IMR-90 (cell line): ENCODE measurements around the gene MYO1A. TPM values are rescaled to one million over a fixed set of nuclear protein-coding genes. Genes with fewer than 3 reads are reported as not detected.

Source experiments
- ATAC-seq: fragments of 200-7000 bp; cut with Tn5 transposase; 2 replicates; pipeline ENCODE4 v1.9.1; 2020; ENCODE audit warnings: low read depth, mild to moderate bottlenecking, moderate library complexity
- BruUV-seq: library from RNA; stranded (reverse); fragments of 400-500 nt; replicated peaks from 2 replicates; lab custom pipeline; 2021; lab: Mats Ljungman, UMichigan
- CTCF ChIA-PET: fragments of 300-600 bp; formaldehyde crosslinking; extraction: SDS; loops from one replicate; lab custom pipeline; 2021; ENCODE audit warnings: antibody characterized with exemption; lab: Yijun Ruan, JAX
- POLR2A ChIA-PET: fragments of 300-600 bp; sonication (Branson Sonifier 250); formaldehyde crosslinking; loops from one replicate; lab custom pipeline; 2022; ENCODE audit warnings: antibody characterized with exemption; ENCODE audit not compliant: unreplicated experiment; lab: Charles Lee
- DNase-seq: peaks from one replicate; pipeline ENCODE4 v3.0.0; 2013
- H2AFZ ChIP-seq: replicated peaks from 2 replicates; pipeline ENCODE3; 2013; ENCODE audit warnings: low read length, mild to moderate bottlenecking; ENCODE audit not compliant: poor library complexity
- H2AK5ac ChIP-seq: 2 replicates; pipeline ENCODE4 v1.6.1; 2013; ENCODE audit warnings: low read depth, low read length, inconsistent platforms
- H2AK9ac ChIP-seq: replicated peaks from 2 replicates; pipeline ENCODE3; 2013; ENCODE audit warnings: mild to moderate bottlenecking, low read depth, low read length, moderate library complexity; ENCODE audit not compliant: poor library complexity
- H2BK120ac ChIP-seq: 2 replicates; pipeline ENCODE4 v1.6.1; 2013; ENCODE audit warnings: low read depth, low read length, inconsistent platforms
- H2BK15ac ChIP-seq: 3 replicates; pipeline ENCODE4 v1.6.1; 2013; ENCODE audit warnings: low read depth, low read length, inconsistent platforms
- H2BK20ac ChIP-seq: 2 replicates; pipeline ENCODE4 v1.6.1; 2013; ENCODE audit warnings: low read depth, mild to moderate bottlenecking, inconsistent platforms, low read length, moderate library complexity
- H2BK5ac ChIP-seq: 2 replicates; pipeline ENCODE4 v1.6.1; 2013; ENCODE audit warnings: mild to moderate bottlenecking, low read depth, low read length, inconsistent platforms; ENCODE audit not compliant: poor library complexity, severe bottlenecking
- H3K14ac ChIP-seq: replicated peaks from 2 replicates; pipeline ENCODE4 v1.6.1; 2013; ENCODE audit warnings: low read depth, low read length, inconsistent platforms
- H3K18ac ChIP-seq: 2 replicates; pipeline ENCODE4 v1.6.1; 2013; ENCODE audit warnings: low read depth, low read length, control low read depth
- H3K23ac ChIP-seq: 2 replicates; pipeline ENCODE4 v1.6.1; 2013; ENCODE audit warnings: low read depth, low read length, inconsistent platforms
- H3K27ac ChIP-seq: 2 replicates; pipeline ENCODE4 v1.5.1; 2013; ENCODE audit warnings: mild to moderate bottlenecking, control low read depth, low read length; ENCODE audit not compliant: insufficient read depth
- H3K27me3 ChIP-seq: 2 replicates; pipeline ENCODE4 v1.6.1; 2013; ENCODE audit warnings: low read length; ENCODE audit not compliant: control insufficient read depth, insufficient read depth
- H3K36me3 ChIP-seq: 2 replicates; pipeline ENCODE4 v1.6.1; 2013; ENCODE audit warnings: low read length, mixed read lengths; ENCODE audit not compliant: control insufficient read depth, insufficient read depth
- H3K4ac ChIP-seq: 2 replicates; pipeline ENCODE4 v1.6.1; 2013; ENCODE audit warnings: low read depth, low read length, inconsistent platforms
- H3K4me1 ChIP-seq: 2 replicates; pipeline ENCODE4 v1.6.1; 2013; ENCODE audit warnings: low read length, mixed read lengths; ENCODE audit not compliant: control insufficient read depth, insufficient read depth
- H3K4me2 ChIP-seq: 2 replicates; pipeline ENCODE4 v1.6.1; 2013; ENCODE audit warnings: low read depth, mild to moderate bottlenecking, control low read depth, low read length, moderate library complexity
- H3K4me3 ChIP-seq: 2 replicates; pipeline ENCODE4 v1.5.1; 2013; ENCODE audit warnings: low read depth, mild to moderate bottlenecking, control low read depth, low read length, moderate library complexity; ENCODE audit not compliant: insufficient read depth
- H3K56ac ChIP-seq: 2 replicates; pipeline ENCODE4 v1.6.1; 2013; ENCODE audit warnings: low read length, inconsistent platforms; ENCODE audit not compliant: insufficient read depth; ENCODE audit errors: extremely low read depth
- H3K79me1 ChIP-seq, 2 experiments: 2 replicates each; pipeline ENCODE4 v1.6.1; 2013; ENCODE audit warnings: low read length in 2 of 2, inconsistent platforms in 1 of 2, low read depth in 1 of 2
- H3K9ac ChIP-seq: 2 replicates; pipeline ENCODE4 v1.6.1; 2013; ENCODE audit warnings: low read depth, low read length, control low read depth
- H3K9me1 ChIP-seq: 2 replicates; pipeline ENCODE4 v1.6.1; 2013; ENCODE audit warnings: low read length, inconsistent platforms; ENCODE audit not compliant: insufficient read depth
- H3K9me3 ChIP-seq: 2 replicates; pipeline ENCODE4 v1.6.1; 2013; ENCODE audit warnings: low read length; ENCODE audit not compliant: control insufficient read depth, insufficient read depth
- H4K20me1 ChIP-seq: 2 replicates; pipeline ENCODE4 v1.6.1; 2013; ENCODE audit warnings: low read length, inconsistent platforms; ENCODE audit not compliant: insufficient read depth
- H4K5ac ChIP-seq: 2 replicates; pipeline ENCODE4 v1.6.1; 2013; ENCODE audit warnings: mild to moderate bottlenecking, low read depth, low read length, control low read depth
- H4K8ac ChIP-seq, 2 experiments: 2 replicates each; pipeline ENCODE4 v1.6.1; 2013; ENCODE audit warnings: low read depth in 2 of 2, low read length in 2 of 2, control low read depth in 1 of 2, inconsistent platforms in 1 of 2
- H4K91ac ChIP-seq: 2 replicates; pipeline ENCODE4 v1.6.1; 2013; ENCODE audit warnings: low read depth, low read length, inconsistent platforms; ENCODE audit not compliant: insufficient read depth
- BHLHE40 ChIP-seq: fragments of 150-350 bp; IDR thresholded peaks from 2 replicates; pipeline ENCODE4 v1.6.1; 2016; ENCODE audit warnings: mild to moderate bottlenecking, low read depth, low read length
- CEBPB ChIP-seq: IDR thresholded peaks from 2 replicates; pipeline ENCODE4 v1.6.1; 2012; ENCODE audit warnings: low read depth, low read length, improper control_type of control experiment
- CHD1 ChIP-seq: IDR thresholded peaks from 2 replicates; pipeline ENCODE4 v1.6.1; 2012; ENCODE audit warnings: low read depth, low read length, improper control_type of control experiment
- FOS ChIP-seq: fragments of 150-350 bp; IDR thresholded peaks from 2 replicates; pipeline ENCODE4 v1.6.1; 2016; ENCODE audit warnings: low read depth, low read length
- MAFK ChIP-seq: IDR thresholded peaks from 2 replicates; pipeline ENCODE4 v1.6.1; 2012; ENCODE audit warnings: low read depth, low read length, improper control_type of control experiment
- MAZ ChIP-seq: IDR thresholded peaks from 2 replicates; pipeline ENCODE4 v1.6.1; 2012; ENCODE audit warnings: low read depth, mild to moderate bottlenecking, low read length, improper control_type of control experiment, moderate library complexity, borderline replicate concordance
- MXI1 ChIP-seq: IDR thresholded peaks from 2 replicates; pipeline ENCODE4 v1.6.1; 2012; ENCODE audit warnings: low read depth, mild to moderate bottlenecking, low read length, moderate library complexity, borderline replicate concordance
- NFE2L2 ChIP-seq: fragments of 150-350 bp; IDR thresholded peaks from 2 replicates; pipeline ENCODE4 v1.6.1; 2016; ENCODE audit warnings: low read depth, mild to moderate bottlenecking, low read length
- POLR2A ChIP-seq: IDR thresholded peaks from 2 replicates; pipeline ENCODE4 v1.6.1; 2012; ENCODE audit warnings: mild to moderate bottlenecking, low read depth, low read length
- RAD21 ChIP-seq: IDR thresholded peaks from 2 replicates; pipeline ENCODE4 v1.6.1; 2012; ENCODE audit warnings: low read length, improper control_type of control experiment
- RCOR1 ChIP-seq: IDR thresholded peaks from 2 replicates; pipeline ENCODE4 v1.6.1; 2012; ENCODE audit warnings: mild to moderate bottlenecking, low read length, improper control_type of control experiment; ENCODE audit not compliant: insufficient replicate concordance
- SMC3 ChIP-seq: fragments of 150-350 bp; IDR thresholded peaks from 2 replicates; pipeline ENCODE4 v1.6.1; 2016; ENCODE audit warnings: low read depth, mild to moderate bottlenecking, antibody characterized with exemption, low read length, moderate library complexity
- WGBS, 2 experiments: methylation state at CpG; one replicate each; pipeline versions ENCODE4 v1.1.5 to v1.1.7; 2013; ENCODE audit warnings: missing lambda C conversion rate in 2 of 2; ENCODE audit not compliant: insufficient read length in 1 of 2; ENCODE audit errors: extremely low coverage in 2 of 2; 5-methylcytosine and 5-hydroxymethylcytosine counted together
- dilution Hi-C: fragments of 300-500 bp; cut with HindIII; formaldehyde crosslinking; loops from one replicate; pipeline ENCODE4 v1.14.3; 2018; ENCODE audit warnings: low sequenced_read_pairs; ENCODE audit not compliant: unreplicated experiment
- in situ Hi-C: fragments of 300-500 bp; cut with MboI; formaldehyde crosslinking; loops from 3 replicates; pipeline ENCODE4 v1.14.3; 2019; ENCODE audit warnings: low sequenced_read_pairs, inconsistent platforms, mixed read lengths
- intact Hi-C: fragments of 100-400 bp; cut with micrococcal nuclease; formaldehyde crosslinking; loops from 2 replicates; pipeline ENCODE4 v1.10.0; 2022
- polyA plus RNA-seq, 3 experiments: library from polyadenylated mRNA; depleted of rRNA; stranded (reverse); fragments of >200 nt; gene quantifications; 2 replicates each; pipeline ENCODE4 v1.2.3, GENCODE V29; 2012; ENCODE audit warnings: low replicate concordance in 1 of 3
- total RNA-seq: library from RNA; depleted of rRNA; stranded (reverse); fragments of >200 nt; gene quantifications from 2 replicates; pipeline ENCODE4 v1.2.3, GENCODE V29; 2012
- TF ChIP-seq, protein P1 (sequence below): fragments of 150-350 bp; IDR thresholded peaks from 2 replicates; pipeline ENCODE4 v1.6.1; 2016; ENCODE audit warnings: low read depth, mild to moderate bottlenecking, low read length, moderate library complexity, borderline replicate concordance
- TF ChIP-seq, protein P2 (sequence below): conservative IDR thresholded peaks from 2 replicates; pipeline ENCODE4 v1.5.1; 2012; ENCODE audit warnings: mild to moderate bottlenecking, low read depth, low read length, improper control_type of control experiment
- TF ChIP-seq, protein P3 (sequence below): fragments of 150-350 bp; IDR thresholded peaks from 2 replicates; pipeline ENCODE4 v1.6.1; 2017; ENCODE audit warnings: mild to moderate bottlenecking, antibody characterized with exemption, low read length, low read depth

Gene MYO1A
- total and polyA plus RNA-seq, 2 of the 4 experiments (the other 2 are of a cell fraction), result under 0.01 TPM; not detected in 1

DNA sequence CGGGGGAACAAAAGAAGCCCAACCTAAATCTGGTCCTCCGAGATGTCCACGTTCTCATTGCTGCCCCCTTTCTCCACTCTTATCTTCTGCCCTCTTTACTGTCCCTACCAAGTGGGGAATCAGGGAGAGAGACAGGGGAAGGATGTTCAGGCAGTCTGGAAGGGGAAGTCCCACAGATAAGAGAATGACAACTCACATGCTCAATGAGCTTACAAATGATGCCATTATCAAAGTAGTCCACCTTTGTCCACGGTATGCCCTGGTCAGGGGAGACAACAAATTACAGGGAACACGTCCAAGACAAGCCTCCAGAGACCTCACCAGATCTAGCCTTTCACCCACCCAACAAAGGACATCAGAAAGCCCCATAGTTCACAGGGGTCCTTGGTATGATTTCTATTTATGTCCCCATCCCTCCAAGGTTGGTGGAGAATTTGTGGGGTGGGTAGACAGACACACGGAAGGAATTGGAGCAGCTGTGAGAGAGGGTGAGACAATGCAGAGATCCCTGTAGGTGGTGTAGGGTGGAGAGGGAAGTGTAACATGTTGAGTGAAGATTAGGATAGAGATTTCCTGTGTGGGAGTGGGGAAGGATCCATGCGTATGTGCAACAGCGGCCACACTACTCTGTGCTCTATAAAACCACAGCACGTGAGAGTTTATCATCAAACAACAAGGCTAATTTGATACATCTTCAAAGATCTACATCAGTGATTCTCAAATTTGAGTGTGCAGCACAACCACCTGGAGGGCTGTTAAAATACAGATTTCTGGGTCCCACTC lies 10.7 kb downstream of the MYO1A start:
- Histone ChIP-seq H3K9ac (no peak overlapping the region), H3K14ac (no peak overlapping the region), H3K9me1 (no peaks in the 10 kb centered on the region), H3K4ac (no peak overlapping the region), H3K79me1 (no peaks in the 10 kb centered on the region), H3K9me3 (no peaks in the 10 kb centered on the region), H3K18ac (no peak overlapping the region), H4K20me1 (no peaks in the 10 kb centered on the region), H4K91ac (no peak overlapping the region), H3K23ac (no peak overlapping the region), H2AFZ (no peak overlapping the region), H2BK20ac (no peak overlapping the region), H2AK9ac (no peak overlapping the region), H3K27me3 (peaks cover 69% of the 10 kb centered on the region), H3K36me3 (no peaks in the 10 kb centered on the region), H3K27ac (no peak overlapping the region), H2BK120ac (no peak overlapping the region), H3K4me3 (no peak overlapping the region), H3K56ac (no peak overlapping the region), H2BK15ac (no peak overlapping the region), H2AK5ac (no peak overlapping the region), H4K8ac (no peak overlapping the region), H3K4me2 (no peak overlapping the region), H3K4me1 (no peaks in the 10 kb centered on the region), H2BK5ac (no peak overlapping the region), H4K5ac (no peak overlapping the region)
- 67% methylated on average over 3 of the region's 9 CpGs; no CpG with 5 or more reads in 1 of the 2 experiments for WGBS, 2 experiments
- POLR2A ChIA-PET, result no interaction called here
- no TSS peak for BruUV-seq
- in situ Hi-C loops, result no loop called here
- ATAC-seq, result no peak
- intact Hi-C loops, result no loop called here
- dilution Hi-C loops, result no loop called here
- CTCF ChIA-PET, result no interaction called here
- no peak for DNase-seq
- TF ChIP-seq, protein P1, sequence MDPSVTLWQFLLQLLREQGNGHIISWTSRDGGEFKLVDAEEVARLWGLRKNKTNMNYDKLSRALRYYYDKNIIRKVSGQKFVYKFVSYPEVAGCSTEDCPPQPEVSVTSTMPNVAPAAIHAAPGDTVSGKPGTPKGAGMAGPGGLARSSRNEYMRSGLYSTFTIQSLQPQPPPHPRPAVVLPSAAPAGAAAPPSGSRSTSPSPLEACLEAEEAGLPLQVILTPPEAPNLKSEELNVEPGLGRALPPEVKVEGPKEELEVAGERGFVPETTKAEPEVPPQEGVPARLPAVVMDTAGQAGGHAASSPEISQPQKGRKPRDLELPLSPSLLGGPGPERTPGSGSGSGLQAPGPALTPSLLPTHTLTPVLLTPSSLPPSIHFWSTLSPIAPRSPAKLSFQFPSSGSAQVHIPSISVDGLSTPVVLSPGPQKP, result no peak
- TF ChIP-seq MAZ, result no peak
- no peak for TF ChIP-seq CEBPB
- no peak for TF ChIP-seq CHD1
- TF ChIP-seq MXI1, result no peak
- no peak for TF ChIP-seq NFE2L2
- no peak for TF ChIP-seq FOS
- TF ChIP-seq RAD21, result no peak
- TF ChIP-seq, protein P2, sequence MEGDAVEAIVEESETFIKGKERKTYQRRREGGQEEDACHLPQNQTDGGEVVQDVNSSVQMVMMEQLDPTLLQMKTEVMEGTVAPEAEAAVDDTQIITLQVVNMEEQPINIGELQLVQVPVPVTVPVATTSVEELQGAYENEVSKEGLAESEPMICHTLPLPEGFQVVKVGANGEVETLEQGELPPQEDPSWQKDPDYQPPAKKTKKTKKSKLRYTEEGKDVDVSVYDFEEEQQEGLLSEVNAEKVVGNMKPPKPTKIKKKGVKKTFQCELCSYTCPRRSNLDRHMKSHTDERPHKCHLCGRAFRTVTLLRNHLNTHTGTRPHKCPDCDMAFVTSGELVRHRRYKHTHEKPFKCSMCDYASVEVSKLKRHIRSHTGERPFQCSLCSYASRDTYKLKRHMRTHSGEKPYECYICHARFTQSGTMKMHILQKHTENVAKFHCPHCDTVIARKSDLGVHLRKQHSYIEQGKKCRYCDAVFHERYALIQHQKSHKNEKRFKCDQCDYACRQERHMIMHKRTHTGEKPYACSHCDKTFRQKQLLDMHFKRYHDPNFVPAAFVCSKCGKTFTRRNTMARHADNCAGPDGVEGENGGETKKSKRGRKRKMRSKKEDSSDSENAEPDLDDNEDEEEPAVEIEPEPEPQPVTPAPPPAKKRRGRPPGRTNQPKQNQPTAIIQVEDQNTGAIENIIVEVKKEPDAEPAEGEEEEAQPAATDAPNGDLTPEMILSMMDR, result no peak
- TF ChIP-seq BHLHE40, result no peak
- no peak for TF ChIP-seq SMC3
- TF ChIP-seq, protein P3, sequence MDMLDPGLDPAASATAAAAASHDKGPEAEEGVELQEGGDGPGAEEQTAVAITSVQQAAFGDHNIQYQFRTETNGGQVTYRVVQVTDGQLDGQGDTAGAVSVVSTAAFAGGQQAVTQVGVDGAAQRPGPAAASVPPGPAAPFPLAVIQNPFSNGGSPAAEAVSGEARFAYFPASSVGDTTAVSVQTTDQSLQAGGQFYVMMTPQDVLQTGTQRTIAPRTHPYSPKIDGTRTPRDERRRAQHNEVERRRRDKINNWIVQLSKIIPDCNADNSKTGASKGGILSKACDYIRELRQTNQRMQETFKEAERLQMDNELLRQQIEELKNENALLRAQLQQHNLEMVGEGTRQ, result no peak
- TF ChIP-seq MAFK, result no peak
- no peak for TF ChIP-seq RCOR1
- TF ChIP-seq POLR2A, result no peak
